ENCODE measurements around the gene PCNT. TPM values are rescaled to one million over a fixed set of nuclear protein-coding genes. Genes with fewer than 3 reads are reported as not detected.

The PCNT gene
- total and polyA plus RNA-seq, 2 of the 4 experiments (the other 2 are of a cell fraction): 10.0 to 19.4 TPM

DNA sequence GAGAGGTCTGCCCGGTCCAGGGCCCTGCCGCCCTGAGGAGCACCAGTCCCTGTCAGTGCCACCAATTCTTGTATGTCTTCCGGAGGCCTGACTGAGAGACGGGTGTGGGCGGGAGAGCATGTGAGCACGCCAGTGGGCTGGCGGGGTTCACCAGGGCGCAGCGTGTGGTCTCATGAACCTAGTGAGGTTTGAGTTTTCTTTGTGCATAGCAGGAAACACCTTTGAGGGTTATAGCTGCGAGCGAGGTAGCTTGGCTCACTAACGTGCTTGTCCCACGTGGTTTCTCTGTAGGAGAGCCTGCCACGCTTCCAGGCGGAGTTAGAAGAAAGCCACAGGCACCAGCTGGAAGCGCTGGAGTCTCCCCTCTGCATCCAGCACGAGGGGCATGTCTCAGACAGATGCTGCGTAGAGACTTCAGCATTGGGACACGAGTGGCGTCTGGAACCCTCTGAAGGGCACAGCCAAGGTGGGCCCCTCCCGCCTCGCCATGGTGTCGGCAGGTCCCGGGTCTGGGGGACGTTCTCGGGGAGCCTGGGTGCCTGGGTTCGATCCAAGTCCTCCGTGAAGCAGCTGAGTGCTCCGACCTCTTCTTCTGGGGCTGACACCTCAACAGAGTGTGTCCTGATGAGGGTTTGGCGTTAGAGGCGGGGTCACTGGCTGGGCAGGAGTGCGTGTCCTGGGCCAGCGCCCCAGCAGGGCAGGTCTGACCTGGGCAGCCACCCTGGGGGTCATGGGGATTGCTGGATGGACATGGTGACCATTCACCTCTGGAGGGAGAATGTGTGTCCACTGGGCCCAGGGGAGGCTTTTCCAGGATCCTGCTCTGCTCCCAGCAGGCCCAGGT is 31.4 kb downstream of the PCNT start (continued):
- no peak for TF ChIP-seq NFE2L2 (IDR thresholded peaks at IDR 0.05; ENCODE audit: low read depth, low read length)

DNA sequence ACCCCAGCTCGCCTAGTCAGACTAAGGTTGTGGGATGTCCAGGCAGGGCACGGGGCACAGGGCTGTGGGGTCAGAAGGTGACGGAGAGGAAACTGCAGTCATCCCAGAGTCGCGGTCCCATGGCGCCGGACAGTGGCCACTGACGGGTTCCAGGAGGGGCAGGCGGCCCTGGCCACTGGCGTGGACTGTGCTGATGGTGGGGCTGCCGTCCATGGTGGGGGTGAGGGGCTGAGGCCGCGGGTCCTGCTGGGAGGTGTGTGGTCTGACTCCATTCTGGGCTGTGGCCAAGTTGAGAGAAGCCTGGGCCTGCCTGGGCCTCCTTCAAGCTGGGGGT is 32.0 kb downstream of the PCNT start:
- POLR2A ChIA-PET (ENCODE audit: unreplicated experiment): no interaction called here
- Histone ChIP-seq H2AK5ac (ENCODE audit: low read depth, low read length) (no peak overlapping the region), H4K20me1 (ENCODE audit: insufficient read depth, low read length) (no peaks in the 10 kb centered on the region; the same call in 1 of the 2 replicates), H3K27me3 (ENCODE audit: control insufficient read depth, insufficient read depth, low read length) (no peaks in the 10 kb centered on the region), H2BK120ac (ENCODE audit: low read depth, low read length) (no peak overlapping the region), H3K9me1 (ENCODE audit: insufficient read depth, low read length) (no peaks in the 10 kb centered on the region; the same call in 1 of the 2 replicates), H3K23ac (ENCODE audit: low read depth, low read length) (no peak overlapping the region), H2BK20ac (ENCODE audit: low read depth, low read length) (no peak overlapping the region), H4K8ac (ENCODE audit: low read depth in 2 of 2, low read length in 2 of 2) (no peak overlapping the region), H2AK9ac (replicated peaks; ENCODE audit: low read depth, low read length, poor library complexity) (no peak overlapping the region), H3K4me2 (ENCODE audit: low read depth, low read length) (no peak overlapping the region), H3K4me1 (ENCODE audit: control insufficient read depth, insufficient read depth, low read length) (no peaks in the 10 kb centered on the region), H2BK5ac (ENCODE audit: low read depth, low read length, poor library complexity, severe bottlenecking) (no peak overlapping the region), H3K9me3 (ENCODE audit: control insufficient read depth, insufficient read depth, low read length) (no peaks in the 10 kb centered on the region), H3K27ac (ENCODE audit: insufficient read depth, low read length) (no peak overlapping the region), H4K91ac (ENCODE audit: insufficient read depth, low read depth, low read length) (no peak overlapping the region), H3K18ac (ENCODE audit: low read depth, low read length) (no peak overlapping the region), H4K5ac (ENCODE audit: low read depth, low read length) (no peak overlapping the region), H3K36me3 (ENCODE audit: control insufficient read depth, insufficient read depth, low read length) (peaks cover 70% of the 10 kb centered on the region), H3K4ac (ENCODE audit: low read depth, low read length) (no peak overlapping the region), H2AFZ (replicated peaks; ENCODE audit: low read length, poor library complexity) (no peak overlapping the region), H3K79me1 (ENCODE audit: low read depth in 1 of 2, low read length in 2 of 2) (no peaks in the 10 kb centered on the region; a peak in 2 of 4 replicates), H3K56ac (ENCODE audit: extremely low read depth, insufficient read depth, low read length) (no peak overlapping the region), H3K14ac (replicated peaks; ENCODE audit: low read depth, low read length) (no peak overlapping the region), H2BK15ac (ENCODE audit: low read depth, low read length) (no peak overlapping the region), H3K9ac (ENCODE audit: low read depth, low read length) (no peak overlapping the region), H3K4me3 (ENCODE audit: insufficient read depth, low read depth, low read length) (no peak overlapping the region)
- BruUV-seq (replicated peaks): no TSS peak
- DNase-seq: no peak
- CTCF ChIA-PET: no interaction called here
- intact Hi-C loops (cut with micrococcal nuclease) (no loop called here), dilution Hi-C loops (cut with HindIII; ENCODE audit: low sequenced_read_pairs, unreplicated experiment) (no loop called here), in situ Hi-C loops (cut with MboI; ENCODE audit: low sequenced_read_pairs) (no loop called here)
- ATAC-seq (ENCODE audit: low read depth): no peak
- WGBS, 2 experiments (ENCODE audit: extremely low coverage in 2 of 2, insufficient read length in 1 of 2): 100% methylated on average over 4 of the region's 13 CpGs; no CpG with 5 or more reads in 1 of the 2 experiments
- TF ChIP-seq POLR2A (IDR thresholded peaks at IDR 0.05; ENCODE audit: low read depth, low read length) (no peak), SMC3 (IDR thresholded peaks at IDR 0.05; ENCODE audit: low read depth, low read length) (no peak)
